Thymus (tissue), 11 donors: Measurements from ENCODE around the gene WTAP. TPM values are rescaled to one million over a fixed set of nuclear protein-coding genes. Genes with fewer than 3 reads are reported as not detected.
A peak's percentile ranks its signal among the peaks of the same experiment; 100 is the strongest.
"Not testable (repeated sequence)": the region's sequence is repeated elsewhere in the genome, so short reads cannot be mapped to it uniquely, and the experiment has no call there.

ENCODE experiments used
- DNase-seq, 9 donors: peaks; one replicate each; pipeline ENCODE4 v3.0.0-alpha.2; 2013; ENCODE audit warnings: low spot score in 9 of 9, low read depth in 6 of 9, missing footprints in 1 of 9
- H3K27ac ChIP-seq, 2 donors: one replicate each; pipeline ENCODE4 v1.5.1; 2013; ENCODE audit warnings: control low read depth in 1 of 2, low read depth in 1 of 2, low read length in 1 of 2, mild to moderate bottlenecking in 1 of 2, moderate library complexity in 1 of 2
- H3K27me3 ChIP-seq, 2 donors: one replicate each; pipeline ENCODE4 v1.5.1; 2013; ENCODE audit warnings: low read length in 1 of 2; ENCODE audit not compliant: control insufficient read depth in 2 of 2, insufficient read depth in 1 of 2
- H3K36me3 ChIP-seq, 2 donors: one replicate each; pipeline ENCODE4 v1.5.1; 2013; ENCODE audit warnings: low read length in 1 of 2, mild to moderate bottlenecking in 1 of 2, moderate library complexity in 1 of 2; ENCODE audit not compliant: control insufficient read depth in 2 of 2, insufficient read depth in 2 of 2
- H3K4me1 ChIP-seq, 2 donors: one replicate each; pipeline ENCODE4 v1.5.1; 2013; ENCODE audit warnings: low read length in 2 of 2; ENCODE audit not compliant: control insufficient read depth in 2 of 2, insufficient read depth in 2 of 2
- H3K4me3 ChIP-seq, 2 donors: one replicate each; pipeline ENCODE4 v1.5.1; 2013; ENCODE audit warnings: low read length in 2 of 2, control low read depth in 1 of 2, mild to moderate bottlenecking in 1 of 2
- H3K9me3 ChIP-seq, 2 donors: one replicate each; pipeline ENCODE4 v1.5.1; 2013; ENCODE audit warnings: low read length in 1 of 2, mild to moderate bottlenecking in 1 of 2; ENCODE audit not compliant: control insufficient read depth in 2 of 2, insufficient read depth in 1 of 2
- WGBS: extraction: QIAGEN DNeasy Blood & Tissue Kit; methylation state at CpG from one replicate; pipeline ENCODE4 v1.1.7; 2013; 5-methylcytosine and 5-hydroxymethylcytosine counted together
- polyA plus RNA-seq: library from polyadenylated mRNA; stranded (reverse); fragments of 200-250 nt; gene quantifications from one replicate; pipeline ENCODE4 v1.2.3, GENCODE V29; 2013
- total RNA-seq: library from RNA; stranded (reverse); fragments of 120-200 nt; gene quantifications from one replicate; pipeline ENCODE4 v1.2.4, GENCODE V29; 2013
- donor health status: healthy.

Gene WTAP
- total and polyA plus RNA-seq, 2 donors: 119 to 141 TPM

DNA sequence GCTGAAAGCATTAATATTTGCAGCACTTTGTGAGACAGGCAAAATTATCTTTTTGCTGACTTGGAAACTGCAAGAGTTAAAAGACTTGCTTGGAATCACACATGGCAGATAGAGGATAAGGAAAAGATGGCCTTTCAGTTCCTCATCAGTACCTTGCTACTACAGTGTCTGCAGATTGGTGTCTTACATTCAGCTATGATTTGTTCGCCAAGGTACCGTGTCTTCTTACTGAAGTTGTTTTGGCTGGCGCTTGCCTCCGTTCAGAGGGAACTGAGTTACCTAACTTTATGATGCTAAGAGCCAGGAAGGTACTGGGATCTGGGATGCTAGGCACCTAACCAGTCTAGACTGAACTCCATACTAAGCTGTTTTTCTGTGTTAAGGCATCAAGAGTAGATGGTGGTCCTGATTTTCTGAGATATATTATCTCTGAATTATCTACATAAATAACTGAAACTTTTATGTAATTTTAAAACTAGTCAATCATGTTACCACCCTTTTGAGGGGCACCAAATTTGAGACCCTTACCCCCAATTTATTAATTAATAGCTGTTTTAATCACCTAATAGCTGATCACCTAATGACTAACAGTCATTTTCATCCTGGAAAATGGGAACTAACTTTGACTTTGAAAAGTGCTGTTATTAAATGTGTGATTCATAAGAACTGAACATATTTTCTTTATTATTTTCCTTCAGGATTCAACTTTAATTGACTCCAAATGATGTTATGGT lies 2.5 kb downstream of the WTAP start:
- H3K27me3 ChIP-seq: no peaks in the 10 kb centered on the region
- peaks cover 2 to 14% of the 10 kb centered on the region in 2 donors for H3K36me3 ChIP-seq
- peak in 2 of 9 donors; percentile 4 to 37 for DNase-seq
- no peaks in the 10 kb centered on the region for H3K9me3 ChIP-seq
- no peak overlapping the region for H3K27ac ChIP-seq
- peaks cover 6 to 9% of the 10 kb centered on the region in 2 donors for H3K4me1 ChIP-seq
- peak overlapping the region in 1 of 2 donors; percentile 3 for H3K4me3 ChIP-seq
- WGBS: 59% methylated on average over 4 of the region's 4 CpGs

DNA sequence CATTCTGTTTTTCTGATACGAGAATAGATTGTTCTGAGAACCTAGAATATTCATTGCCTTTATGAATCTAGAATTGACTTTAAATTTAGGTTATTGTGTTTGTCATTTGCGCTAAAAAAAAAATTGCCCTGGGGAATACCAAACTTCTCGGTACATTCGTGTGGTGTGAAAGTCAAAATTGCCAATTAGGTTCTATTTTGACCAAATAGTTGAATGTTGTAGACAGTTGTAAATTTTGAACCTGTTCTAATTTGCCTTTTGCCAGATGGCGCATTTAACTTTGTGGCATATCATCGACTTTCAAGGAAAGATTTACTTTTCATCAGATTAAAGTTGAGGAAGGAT lies 3.0 kb downstream of the WTAP start:
- no peaks in the 10 kb centered on the region for H3K27me3 ChIP-seq
- H3K36me3 ChIP-seq: peaks cover 2 to 12% of the 10 kb centered on the region in 2 donors
- no peak overlapping the region for H3K27ac ChIP-seq
- no peaks in the 10 kb centered on the region for H3K9me3 ChIP-seq
- no peak for DNase-seq
- H3K4me1 ChIP-seq: peaks cover 4 to 6% of the 10 kb centered on the region in 2 donors
- WGBS: 92% methylated on average over 6 of the region's 6 CpGs
- no peak overlapping the region for H3K4me3 ChIP-seq

GRCh38 chr6:159732550-159732949 lies 5.2 kb downstream of the WTAP start:
- 94% methylated on average over 12 of the region's 12 CpGs for whole genome bisulfite sequencing
- not testable (repeated sequence) for H3K27me3 ChIP-seq, H3K9me3 ChIP-seq, H3K4me3 ChIP-seq, H3K4me1 ChIP-seq, DNase-seq, H3K27ac ChIP-seq
- H3K36me3 ChIP-seq: peaks cover 2 to 22% of the 10 kb centered on the region in 2 donors

GRCh38 chr6:159733395-159733794 lies 6.1 kb downstream of the WTAP start:
- 95% methylated on average over 12 of the region's 12 CpGs for WGBS
- H3K4me1 ChIP-seq, H3K4me3 ChIP-seq, H3K27me3 ChIP-seq, DNase-seq, H3K9me3 ChIP-seq, H3K27ac ChIP-seq: not testable (repeated sequence)
- H3K36me3 ChIP-seq: peaks cover 5 to 30% of the 10 kb centered on the region in 2 donors

DNA sequence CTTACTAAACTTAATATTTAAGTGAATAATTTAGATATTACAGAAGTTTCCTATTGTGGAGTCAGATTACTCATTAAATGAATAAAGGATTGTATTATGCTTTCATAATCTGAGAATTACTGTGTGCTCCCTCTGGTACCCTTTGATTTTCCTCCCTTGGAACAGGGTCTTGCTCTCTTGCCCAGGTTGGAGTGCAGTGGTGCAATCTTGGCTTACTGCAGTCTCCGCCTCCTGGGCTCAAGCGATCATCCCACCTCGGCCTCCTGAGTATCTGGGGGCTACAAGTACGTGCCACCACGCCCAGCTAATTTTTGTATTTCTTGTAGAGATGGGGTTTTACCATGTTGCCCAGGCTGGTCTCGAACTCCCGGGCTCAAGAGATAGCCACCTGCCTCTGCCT lies 9.6 kb downstream of the WTAP start:
- Histone ChIP-seq H3K36me3 (peaks cover 8 to 46% of the 10 kb centered on the region in 2 donors), H3K4me1 (no peaks in the 10 kb centered on the region), H3K27ac (no peak overlapping the region), H3K27me3 (no peaks in the 10 kb centered on the region), H3K4me3 (no peak overlapping the region), H3K9me3 (no peaks in the 10 kb centered on the region)
- no peak for DNase-seq
- 89% methylated on average over 7 of the region's 7 CpGs for WGBS

DNA sequence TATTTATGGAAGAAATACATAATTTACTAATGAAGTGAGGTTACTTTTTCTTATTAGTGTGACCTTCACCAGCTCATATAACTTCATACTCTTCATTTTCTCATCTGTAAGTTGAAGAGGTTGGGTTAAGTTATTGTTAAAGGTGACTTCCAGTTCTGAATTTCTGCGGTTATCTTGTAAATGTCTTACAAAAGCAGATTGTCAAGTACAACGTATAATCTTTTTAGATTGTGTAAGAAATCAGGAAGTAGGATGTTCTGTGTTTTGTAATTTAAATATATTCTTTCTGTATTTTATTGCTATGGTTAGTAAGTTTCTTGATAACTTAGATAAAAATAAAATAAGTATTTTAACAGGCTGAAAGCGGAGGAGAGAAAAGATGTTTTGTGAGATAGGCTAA lies 12.0 kb downstream of the WTAP start:
- Histone ChIP-seq H3K4me3 (no peak overlapping the region), H3K27ac (no peak overlapping the region), H3K4me1 (no peaks in the 10 kb centered on the region), H3K9me3 (no peaks in the 10 kb centered on the region), H3K27me3 (no peaks in the 10 kb centered on the region), H3K36me3 (peaks cover 16 to 69% of the 10 kb centered on the region in 2 donors)
- 91% methylated on average over 3 of the region's 3 CpGs for WGBS
- no peak for DNase-seq

GRCh38 chr6:159742165-159742564 lies 14.9 kb downstream of the WTAP start:
- DNase-seq: no peak
- Histone ChIP-seq H3K9me3 (no peaks in the 10 kb centered on the region), H3K27me3 (no peaks in the 10 kb centered on the region), H3K4me3 (no peak overlapping the region), H3K36me3 (peaks cover 37 to 91% of the 10 kb centered on the region in 2 donors), H3K4me1 (no peaks in the 10 kb centered on the region), H3K27ac (no peak overlapping the region)
- 97% methylated on average over 1 of the region's 1 CpG for WGBS

DNA sequence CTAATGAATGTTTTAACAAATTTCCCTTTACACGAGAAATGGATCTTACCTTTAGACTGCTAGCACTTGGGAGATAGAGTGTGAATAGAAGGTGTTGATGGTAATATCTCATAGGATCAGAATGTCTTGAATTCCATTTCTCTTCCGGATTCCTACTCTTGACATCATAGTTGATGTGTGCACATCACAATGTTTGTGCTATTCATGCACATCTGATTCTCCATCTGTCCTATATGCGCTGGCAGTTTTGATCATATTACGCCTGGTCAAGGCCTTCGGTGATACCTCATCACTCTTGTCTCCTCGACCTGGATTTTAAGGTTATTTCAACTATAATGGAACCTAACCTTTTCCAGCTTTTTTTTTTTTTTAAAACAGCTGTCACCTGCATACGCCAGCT lies 17.8 kb downstream of the WTAP start:
- peaks cover 41 to 94% of the 10 kb centered on the region in 2 donors for H3K36me3 ChIP-seq
- no peak overlapping the region for H3K27ac ChIP-seq
- no peaks in the 10 kb centered on the region for H3K27me3 ChIP-seq
- WGBS: 95% methylated on average over 7 of the region's 7 CpGs
- no peak overlapping the region for H3K4me3 ChIP-seq
- H3K9me3 ChIP-seq: no peaks in the 10 kb centered on the region
- H3K4me1 ChIP-seq: no peaks in the 10 kb centered on the region
- no peak for DNase-seq

DNA sequence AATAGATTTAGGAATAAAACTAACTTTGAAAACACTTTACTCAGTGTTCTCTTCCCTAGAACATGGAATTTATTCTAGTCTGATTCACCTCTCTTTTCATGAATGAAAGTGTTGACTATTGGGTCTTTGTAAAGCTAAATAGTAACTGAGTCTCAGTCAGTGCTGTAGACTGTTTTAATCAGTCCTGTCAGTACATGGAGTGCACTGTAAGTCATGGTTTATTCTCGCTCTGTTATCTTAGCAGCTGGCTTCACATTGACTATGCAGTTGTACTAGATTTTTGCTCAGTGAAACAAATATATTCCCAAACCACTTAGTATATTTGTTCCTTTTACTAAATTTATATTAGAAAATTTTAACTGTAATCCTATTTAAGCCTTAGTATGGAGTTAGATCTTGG lies 19.5 kb downstream of the WTAP start:
- no peaks in the 10 kb centered on the region for H3K4me1 ChIP-seq
- H3K9me3 ChIP-seq: no peaks in the 10 kb centered on the region
- H3K27ac ChIP-seq: no peak overlapping the region
- peaks cover 42 to 91% of the 10 kb centered on the region in 2 donors for H3K36me3 ChIP-seq
- WGBS: 97% methylated on average over 1 of the region's 1 CpG
- no peak overlapping the region for H3K4me3 ChIP-seq
- H3K27me3 ChIP-seq: no peaks in the 10 kb centered on the region
- no peak for DNase-seq
